ENCODE data around the gene USP34.
A peak's percentile ranks its signal among the peaks of the same experiment; 100 is the strongest.

USP34 gene

DNA sequence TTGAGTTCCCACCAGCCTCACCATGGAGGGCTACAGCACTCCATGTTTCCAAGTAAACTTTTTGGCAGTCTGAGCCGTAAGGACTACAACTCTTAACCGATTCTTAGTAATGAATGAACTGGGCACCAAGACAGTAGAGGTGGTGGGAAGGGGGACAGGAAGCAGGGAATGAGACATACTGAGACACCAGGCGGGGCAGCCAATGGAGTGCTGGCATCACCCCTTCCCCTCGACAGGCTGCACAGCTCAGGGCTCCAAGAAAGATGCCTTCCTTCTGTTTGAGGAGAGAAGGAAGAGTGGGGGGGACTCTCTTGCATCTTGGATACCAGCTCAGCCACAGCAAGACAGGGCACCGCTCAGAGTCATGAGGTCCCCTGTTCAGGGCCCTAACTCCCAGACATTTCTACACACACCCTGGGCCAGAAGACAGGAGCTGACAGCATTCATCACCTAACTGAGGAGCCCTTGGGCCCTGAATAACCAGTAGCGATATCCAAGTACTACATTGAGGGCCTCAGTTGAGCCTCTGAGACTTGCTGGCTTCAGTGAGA, 45.2 kb downstream of the USP34 start:
- no peak overlapping the region for H3K4me3 Mint-ChIP-seq
- no peak for DNase-seq (ENCODE audit: low spot score)

GRCh38 chr2:61423714-61424113, 47.2 kb downstream of the USP34 start:
- no peak overlapping the region for H3K27ac Mint-ChIP-seq
- DNase-seq (ENCODE audit: low spot score): no peak
- no peak overlapping the region for H3K4me3 Mint-ChIP-seq
- no peaks in the 10 kb centered on the region for H3K27me3 Mint-ChIP-seq (ENCODE audit: low read depth)
- H3K4me1 Mint-ChIP-seq (ENCODE audit: low read depth): peaks cover 54% of the 10 kb centered on the region
- H3K9me3 Mint-ChIP-seq: no peaks in the 10 kb centered on the region
- H3K36me3 Mint-ChIP-seq (ENCODE audit: low read depth): peaks cover 2% of the 10 kb centered on the region

More for the DNA sequence above, 45.2 kb downstream of the USP34 start:
- Mint-ChIP-seq H3K27me3 (ENCODE audit: low read depth) (no peaks in the 10 kb centered on the region), H3K27ac (peak overlapping the region; percentile 33), H3K4me1 (ENCODE audit: low read depth) (peaks cover 41% of the 10 kb centered on the region), H3K9me3 (no peaks in the 10 kb centered on the region), H3K36me3 (ENCODE audit: low read depth) (peaks cover 2% of the 10 kb centered on the region)

GRCh38 chr2:61421611-61422010, 49.3 kb downstream of the USP34 start:
- no peak for DNase-seq (ENCODE audit: low spot score)
- Mint-ChIP-seq H3K27me3 (ENCODE audit: low read depth) (no peaks in the 10 kb centered on the region), H3K27ac (no peak overlapping the region), H3K4me1 (ENCODE audit: low read depth) (peaks cover 53% of the 10 kb centered on the region), H3K4me3 (no peak overlapping the region), H3K9me3 (no peaks in the 10 kb centered on the region), H3K36me3 (ENCODE audit: low read depth) (peaks cover 6% of the 10 kb centered on the region)

DNA sequence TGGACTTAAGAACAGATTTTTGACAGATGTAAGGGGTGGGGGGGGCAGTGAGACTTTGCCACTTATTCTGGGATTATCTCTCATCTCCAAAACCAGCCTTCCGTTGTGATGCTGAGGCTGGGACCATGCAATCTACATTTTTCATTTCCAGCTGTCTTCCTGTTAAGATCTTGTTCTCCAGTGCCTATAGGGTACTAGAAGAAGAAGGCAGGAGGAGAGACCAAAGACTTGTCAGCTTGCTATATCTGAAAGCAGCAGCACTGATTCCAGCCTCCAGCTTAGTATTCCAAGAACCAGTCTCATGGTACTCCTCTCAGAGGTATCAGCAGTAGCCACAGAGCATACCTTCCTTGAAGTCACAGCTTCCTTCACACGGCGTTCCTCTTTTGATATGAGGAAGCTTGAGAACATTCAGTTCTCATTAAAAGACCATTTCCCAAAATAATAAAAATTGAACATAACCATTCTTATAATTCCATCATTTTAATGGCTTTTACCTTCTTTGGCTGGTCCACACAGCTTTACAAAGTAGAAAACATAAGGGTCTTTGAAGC, 49.8 kb downstream of the USP34 start:
- no peaks in the 10 kb centered on the region for H3K27me3 Mint-ChIP-seq (ENCODE audit: low read depth)
- H3K27ac Mint-ChIP-seq: no peak overlapping the region
- peaks cover 6% of the 10 kb centered on the region for H3K36me3 Mint-ChIP-seq (ENCODE audit: low read depth)
- peaks cover 48% of the 10 kb centered on the region for H3K4me1 Mint-ChIP-seq (ENCODE audit: low read depth)
- H3K9me3 Mint-ChIP-seq: no peaks in the 10 kb centered on the region
- H3K4me3 Mint-ChIP-seq: no peak overlapping the region
- no peak for DNase-seq (ENCODE audit: low spot score)

DNA sequence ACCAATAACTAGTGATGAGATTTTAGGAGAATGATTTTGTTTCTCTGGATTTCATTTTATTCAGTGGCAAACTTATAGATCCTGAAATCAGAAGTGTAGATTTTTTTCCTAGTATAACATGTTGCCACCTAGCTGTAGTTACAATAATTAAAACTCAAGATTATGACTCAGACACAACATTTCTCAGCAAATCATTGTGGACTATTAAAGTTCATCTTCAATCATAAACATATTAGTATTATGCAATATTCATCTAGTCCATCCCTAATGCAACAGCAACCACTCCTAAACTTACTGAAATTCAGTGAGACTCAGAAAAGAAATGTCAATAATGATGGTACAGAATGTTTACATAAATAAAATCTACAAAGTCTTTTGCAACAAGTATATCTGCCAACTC, 51.3 kb downstream of the USP34 start:
- Mint-ChIP-seq H3K36me3 (ENCODE audit: low read depth) (peaks cover 6% of the 10 kb centered on the region), H3K4me3 (no peak overlapping the region), H3K27me3 (ENCODE audit: low read depth) (no peaks in the 10 kb centered on the region), H3K27ac (no peak overlapping the region), H3K4me1 (ENCODE audit: low read depth) (peaks cover 38% of the 10 kb centered on the region), H3K9me3 (no peaks in the 10 kb centered on the region)
- no peak for DNase-seq (ENCODE audit: low spot score)

DNA sequence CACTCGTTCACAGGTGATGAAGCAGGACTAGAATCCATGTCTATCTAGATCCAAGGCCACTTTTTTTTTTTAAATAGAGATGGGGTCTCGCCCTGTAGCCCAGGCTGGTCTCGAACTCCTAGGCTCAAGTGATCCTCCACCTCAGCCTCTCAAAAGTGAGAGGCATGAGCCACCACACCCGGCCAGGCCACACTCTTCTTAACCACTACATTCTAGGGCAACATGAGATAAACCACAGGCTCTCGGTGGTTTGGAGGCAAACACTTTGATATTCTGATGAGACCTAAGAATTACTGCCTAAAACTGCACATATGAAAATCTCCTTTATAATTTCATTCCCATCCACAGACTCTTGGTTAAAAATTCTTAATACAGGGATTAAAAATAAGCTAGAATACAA, 51.8 kb downstream of the USP34 start:
- Mint-ChIP-seq H3K4me1 (ENCODE audit: low read depth) (peaks cover 42% of the 10 kb centered on the region), H3K27me3 (ENCODE audit: low read depth) (no peaks in the 10 kb centered on the region), H3K27ac (peak overlapping the region; percentile 38), H3K4me3 (no peak overlapping the region), H3K36me3 (ENCODE audit: low read depth) (peaks cover 6% of the 10 kb centered on the region), H3K9me3 (no peaks in the 10 kb centered on the region)
- peak; percentile 8 for DNase-seq (ENCODE audit: low spot score)

GRCh38 chr2:61416871-61417645, 53.8 kb downstream of the USP34 start:
- no peak overlapping the region for H3K27ac Mint-ChIP-seq
- no peak for DNase-seq (ENCODE audit: low spot score)
- peaks cover 6% of the 10 kb centered on the region for H3K36me3 Mint-ChIP-seq (ENCODE audit: low read depth)
- H3K4me3 Mint-ChIP-seq: no peak overlapping the region
- H3K4me1 Mint-ChIP-seq (ENCODE audit: low read depth): peaks cover 38% of the 10 kb centered on the region
- H3K27me3 Mint-ChIP-seq (ENCODE audit: low read depth): no peaks in the 10 kb centered on the region
- H3K9me3 Mint-ChIP-seq: no peaks in the 10 kb centered on the region

DNA sequence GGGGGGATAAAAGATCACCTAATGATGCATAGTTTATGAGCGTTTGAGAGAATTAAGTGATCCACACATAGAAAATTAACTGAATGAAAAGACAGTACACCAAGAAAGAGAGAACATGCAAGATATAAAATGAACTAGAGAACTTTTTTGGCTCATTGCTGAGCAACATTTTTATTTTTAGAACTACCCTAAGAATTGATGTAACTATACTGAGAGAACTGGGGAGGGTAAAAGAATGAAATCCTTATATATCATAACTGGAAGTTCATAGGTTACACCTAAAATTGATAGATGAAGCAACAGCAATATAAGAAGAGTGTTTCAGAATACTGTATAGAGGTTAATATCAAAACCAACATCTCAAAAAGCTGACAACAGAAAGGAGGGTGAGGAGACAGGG, 55.6 kb downstream of the USP34 start:
- no peak for DNase-seq (ENCODE audit: low spot score)
- H3K9me3 Mint-ChIP-seq: no peaks in the 10 kb centered on the region
- H3K4me1 Mint-ChIP-seq (ENCODE audit: low read depth): peaks cover 35% of the 10 kb centered on the region
- no peak overlapping the region for H3K4me3 Mint-ChIP-seq
- peaks cover 8% of the 10 kb centered on the region for H3K36me3 Mint-ChIP-seq (ENCODE audit: low read depth)
- H3K27me3 Mint-ChIP-seq (ENCODE audit: low read depth): no peaks in the 10 kb centered on the region
- H3K27ac Mint-ChIP-seq: peak overlapping the region; percentile 2

DNA sequence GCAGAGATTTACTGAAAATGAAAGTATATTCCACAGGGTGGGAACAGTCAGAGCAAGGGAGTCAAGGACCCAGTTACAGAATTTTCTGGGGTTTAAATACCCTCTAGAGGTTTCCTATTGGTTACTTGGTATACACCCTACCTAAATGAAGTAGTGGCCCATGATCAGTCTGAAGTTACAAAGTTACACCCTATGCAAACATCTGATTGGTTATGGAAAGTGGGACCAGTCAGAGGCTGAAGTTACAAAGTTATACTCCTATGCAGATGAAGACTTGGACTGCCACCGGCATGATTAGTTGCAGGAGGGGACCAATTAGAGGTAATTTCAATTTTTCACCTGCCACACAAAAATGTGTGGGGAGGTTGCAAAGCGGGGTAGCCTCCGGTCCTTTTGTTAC, 56.2 kb downstream of the USP34 start:
- H3K27me3 Mint-ChIP-seq (ENCODE audit: low read depth): no peaks in the 10 kb centered on the region
- no peak overlapping the region for H3K4me3 Mint-ChIP-seq
- peaks cover 33% of the 10 kb centered on the region for H3K4me1 Mint-ChIP-seq (ENCODE audit: low read depth)
- DNase-seq (ENCODE audit: low spot score): no peak
- H3K36me3 Mint-ChIP-seq (ENCODE audit: low read depth): peaks cover 10% of the 10 kb centered on the region
- no peak overlapping the region for H3K27ac Mint-ChIP-seq
- no peaks in the 10 kb centered on the region for H3K9me3 Mint-ChIP-seq

DNA sequence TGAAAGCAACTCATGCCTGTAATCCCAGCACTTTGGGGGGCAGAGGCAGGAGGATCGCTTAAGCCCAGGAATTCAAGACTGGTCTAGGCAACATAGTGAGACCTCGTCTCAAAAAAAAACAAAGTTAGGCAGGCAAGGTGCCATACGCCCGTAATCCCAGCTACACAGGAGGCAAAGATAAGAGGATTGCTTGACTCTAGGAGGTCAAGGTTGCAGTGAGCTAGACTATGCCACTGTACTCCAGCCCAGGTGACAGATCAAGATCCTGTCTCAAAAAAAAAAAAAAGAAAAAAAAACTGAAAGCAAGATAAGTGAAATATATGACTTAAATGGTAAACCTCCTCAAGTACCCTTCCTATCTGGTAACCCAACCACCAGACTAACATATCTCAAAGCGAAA, 59.8 kb downstream of the USP34 start:
- no peak for DNase-seq (ENCODE audit: low spot score)
- Mint-ChIP-seq H3K9me3 (no peaks in the 10 kb centered on the region), H3K4me3 (no peak overlapping the region), H3K36me3 (ENCODE audit: low read depth) (peaks cover 9% of the 10 kb centered on the region), H3K27ac (peak overlapping the region; percentile 24), H3K4me1 (ENCODE audit: low read depth) (peaks cover 20% of the 10 kb centered on the region), H3K27me3 (ENCODE audit: low read depth) (no peaks in the 10 kb centered on the region)

- Mint-ChIP-seq H3K4me3 (no peak overlapping the region), H3K27ac (no peak overlapping the region), H3K9me3 (no peaks in the 10 kb centered on the region), H3K36me3 (ENCODE audit: low read depth) (peaks cover 15% of the 10 kb centered on the region), H3K27me3 (ENCODE audit: low read depth) (no peaks in the 10 kb centered on the region), H3K4me1 (ENCODE audit: low read depth) (peaks cover 20% of the 10 kb centered on the region)
- no peak for DNase-seq (ENCODE audit: low spot score)
Measured at GRCh38 chr2:61410185-61410584, 60.7 kb downstream of the USP34 start.

DNA sequence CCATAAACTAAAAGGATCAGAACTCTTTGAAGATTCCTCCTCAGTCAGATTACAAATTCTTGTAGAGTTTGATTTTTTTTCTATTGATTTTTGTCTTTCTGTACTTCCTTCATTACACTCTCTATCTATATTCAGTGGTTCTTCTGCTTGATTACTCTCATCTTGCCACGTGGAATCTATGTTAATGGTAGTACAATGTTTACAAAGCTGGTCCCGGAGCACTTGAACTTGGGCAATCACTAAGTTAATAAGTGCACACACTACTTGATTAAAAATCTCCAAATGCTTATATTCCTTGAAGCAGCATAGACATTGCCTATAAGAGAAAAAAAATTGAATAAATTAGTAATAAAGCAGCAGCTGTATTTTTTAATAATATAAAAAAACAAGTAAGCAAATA, 65.1 kb downstream of the USP34 start:
- Mint-ChIP-seq H3K36me3 (ENCODE audit: low read depth) (peaks cover 18% of the 10 kb centered on the region), H3K27ac (no peak overlapping the region), H3K4me1 (ENCODE audit: low read depth) (peaks cover 5% of the 10 kb centered on the region), H3K27me3 (ENCODE audit: low read depth) (no peaks in the 10 kb centered on the region), H3K4me3 (no peak overlapping the region), H3K9me3 (no peaks in the 10 kb centered on the region)
- DNase-seq (ENCODE audit: low spot score): no peak

DNA sequence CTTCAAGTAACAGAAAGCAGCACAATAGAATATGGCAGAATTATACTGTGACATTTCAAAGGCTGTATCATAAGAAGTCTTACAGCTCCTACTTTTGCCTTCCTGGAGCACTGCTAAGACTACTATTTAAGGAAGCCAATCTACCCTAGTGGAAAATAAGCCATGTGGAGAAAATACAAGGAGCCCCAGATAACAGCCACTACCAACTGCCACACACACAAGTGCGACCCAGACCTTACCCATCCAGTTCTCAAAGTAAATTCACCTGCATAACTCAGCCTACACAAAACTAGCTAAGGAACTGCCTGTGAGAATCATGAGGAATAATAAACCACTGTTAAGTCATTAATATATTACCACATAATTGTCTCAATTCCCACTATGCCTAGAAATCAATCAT, 66.4 kb downstream of the USP34 start:
- no peak overlapping the region for H3K27ac Mint-ChIP-seq
- DNase-seq (ENCODE audit: low spot score): no peak
- H3K4me1 Mint-ChIP-seq (ENCODE audit: low read depth): peaks cover 3% of the 10 kb centered on the region
- H3K27me3 Mint-ChIP-seq (ENCODE audit: low read depth): no peaks in the 10 kb centered on the region
- H3K4me3 Mint-ChIP-seq: no peak overlapping the region
- peaks cover 15% of the 10 kb centered on the region for H3K36me3 Mint-ChIP-seq (ENCODE audit: low read depth)
- no peaks in the 10 kb centered on the region for H3K9me3 Mint-ChIP-seq

DNA sequence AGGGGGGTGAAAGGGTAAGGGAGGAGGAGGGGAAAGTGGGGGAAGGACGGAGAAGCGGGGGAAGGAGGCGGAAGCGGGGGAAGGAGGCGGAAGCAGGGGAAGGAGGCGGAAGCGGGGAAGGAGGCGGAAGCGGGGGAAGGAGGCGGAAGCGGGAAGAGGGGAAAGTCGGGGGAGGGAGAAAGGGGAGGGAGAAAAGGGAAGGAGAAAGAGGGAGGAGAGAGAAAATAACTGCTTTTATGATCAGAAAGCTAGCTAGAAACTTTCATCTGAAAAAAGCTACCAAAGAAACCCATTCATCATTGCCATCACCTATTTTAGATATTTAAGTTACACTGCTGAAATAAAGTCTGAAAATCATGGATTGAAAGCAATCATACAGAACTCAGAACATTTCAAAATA, 72.5 kb downstream of the USP34 start:
- no peak for DNase-seq (ENCODE audit: low spot score)
- Mint-ChIP-seq H3K9me3 (no peaks in the 10 kb centered on the region), H3K4me3 (no peak overlapping the region), H3K36me3 (ENCODE audit: low read depth) (peaks cover 6% of the 10 kb centered on the region), H3K27ac (no peak overlapping the region), H3K4me1 (ENCODE audit: low read depth) (no peaks in the 10 kb centered on the region), H3K27me3 (ENCODE audit: low read depth) (no peaks in the 10 kb centered on the region)
